Measurements from ENCODE around the gene ACER1. TPM values are rescaled to one million over a fixed set of nuclear protein-coding genes. Genes with fewer than 3 reads are reported as not detected.
"Not testable (repeated sequence)": the region's sequence is repeated elsewhere in the genome, so short reads cannot be mapped to it uniquely, and the experiment has no call there.

ACER1 gene
- total RNA-seq, 1 donor from 2014 or later = not detected

DNA sequence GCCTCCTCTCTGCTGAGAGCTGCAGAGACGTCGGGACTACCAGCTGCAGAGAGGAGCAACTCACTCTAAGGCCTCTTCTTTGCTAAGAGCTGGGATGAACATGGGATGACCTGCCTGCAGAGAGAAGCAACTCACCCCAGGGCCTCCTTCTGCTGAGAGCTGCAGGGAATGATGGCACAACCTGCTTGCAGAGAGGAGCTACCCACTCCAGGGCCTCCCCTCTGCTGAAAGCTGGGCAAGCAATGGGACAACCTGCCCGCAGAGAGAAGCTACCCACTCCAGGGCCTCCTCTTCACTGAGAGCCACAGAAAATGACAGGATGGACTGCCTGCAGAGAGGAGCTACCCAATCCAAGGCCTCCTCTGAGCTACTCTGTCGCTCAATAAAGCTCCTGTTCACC, 46.7 kb downstream of the ACER1 start:
- H3K4me1 Mint-ChIP-seq (ENCODE audit: low read depth) = no peaks in the 10 kb centered on the region
- H3K4me3 Mint-ChIP-seq (ENCODE audit: unreplicated experiment) = no peak overlapping the region
- DNase-seq (ENCODE audit: low spot score) = no peak
- no peak overlapping the region for H3K27ac Mint-ChIP-seq (ENCODE audit: unreplicated experiment)
- H3K9me3 Mint-ChIP-seq (ENCODE audit: low read depth) = peaks cover 14% of the 10 kb centered on the region
- H3K36me3 Mint-ChIP-seq (ENCODE audit: low read depth) = peaks cover 4% of the 10 kb centered on the region
- TF ChIP-seq, protein P1, sequence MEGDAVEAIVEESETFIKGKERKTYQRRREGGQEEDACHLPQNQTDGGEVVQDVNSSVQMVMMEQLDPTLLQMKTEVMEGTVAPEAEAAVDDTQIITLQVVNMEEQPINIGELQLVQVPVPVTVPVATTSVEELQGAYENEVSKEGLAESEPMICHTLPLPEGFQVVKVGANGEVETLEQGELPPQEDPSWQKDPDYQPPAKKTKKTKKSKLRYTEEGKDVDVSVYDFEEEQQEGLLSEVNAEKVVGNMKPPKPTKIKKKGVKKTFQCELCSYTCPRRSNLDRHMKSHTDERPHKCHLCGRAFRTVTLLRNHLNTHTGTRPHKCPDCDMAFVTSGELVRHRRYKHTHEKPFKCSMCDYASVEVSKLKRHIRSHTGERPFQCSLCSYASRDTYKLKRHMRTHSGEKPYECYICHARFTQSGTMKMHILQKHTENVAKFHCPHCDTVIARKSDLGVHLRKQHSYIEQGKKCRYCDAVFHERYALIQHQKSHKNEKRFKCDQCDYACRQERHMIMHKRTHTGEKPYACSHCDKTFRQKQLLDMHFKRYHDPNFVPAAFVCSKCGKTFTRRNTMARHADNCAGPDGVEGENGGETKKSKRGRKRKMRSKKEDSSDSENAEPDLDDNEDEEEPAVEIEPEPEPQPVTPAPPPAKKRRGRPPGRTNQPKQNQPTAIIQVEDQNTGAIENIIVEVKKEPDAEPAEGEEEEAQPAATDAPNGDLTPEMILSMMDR (IDR thresholded peaks at IDR 0.05) = no peak
- no peaks in the 10 kb centered on the region for H3K27me3 Mint-ChIP-seq (ENCODE audit: low read depth)

DNA sequence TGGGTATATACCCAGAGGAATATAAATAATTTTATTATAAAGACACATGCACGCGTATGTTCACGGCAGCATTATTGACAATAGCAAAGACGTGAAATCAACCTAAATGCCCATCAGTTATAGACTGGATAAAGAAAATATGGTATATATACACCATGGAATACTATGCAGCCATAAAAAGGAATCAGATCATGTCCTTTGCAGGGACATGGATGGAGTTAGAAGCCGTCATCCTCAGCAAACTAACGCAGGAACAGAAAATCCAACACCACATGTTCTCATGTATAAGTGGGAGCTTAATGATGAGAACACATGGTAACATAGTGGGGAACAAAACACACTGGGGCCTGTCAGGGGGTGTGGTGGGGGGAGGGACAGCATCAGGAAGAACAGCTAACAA, 51.0 kb downstream of the ACER1 start:
- peaks cover 17% of the 10 kb centered on the region for H3K4me1 Mint-ChIP-seq (ENCODE audit: low read depth)
- DNase-seq (ENCODE audit: low spot score); H3K36me3 Mint-ChIP-seq (ENCODE audit: low read depth); H3K27ac Mint-ChIP-seq (ENCODE audit: unreplicated experiment); H3K27me3 Mint-ChIP-seq (ENCODE audit: low read depth); H3K9me3 Mint-ChIP-seq (ENCODE audit: low read depth); H3K4me3 Mint-ChIP-seq (ENCODE audit: unreplicated experiment): not testable (repeated sequence)

DNA sequence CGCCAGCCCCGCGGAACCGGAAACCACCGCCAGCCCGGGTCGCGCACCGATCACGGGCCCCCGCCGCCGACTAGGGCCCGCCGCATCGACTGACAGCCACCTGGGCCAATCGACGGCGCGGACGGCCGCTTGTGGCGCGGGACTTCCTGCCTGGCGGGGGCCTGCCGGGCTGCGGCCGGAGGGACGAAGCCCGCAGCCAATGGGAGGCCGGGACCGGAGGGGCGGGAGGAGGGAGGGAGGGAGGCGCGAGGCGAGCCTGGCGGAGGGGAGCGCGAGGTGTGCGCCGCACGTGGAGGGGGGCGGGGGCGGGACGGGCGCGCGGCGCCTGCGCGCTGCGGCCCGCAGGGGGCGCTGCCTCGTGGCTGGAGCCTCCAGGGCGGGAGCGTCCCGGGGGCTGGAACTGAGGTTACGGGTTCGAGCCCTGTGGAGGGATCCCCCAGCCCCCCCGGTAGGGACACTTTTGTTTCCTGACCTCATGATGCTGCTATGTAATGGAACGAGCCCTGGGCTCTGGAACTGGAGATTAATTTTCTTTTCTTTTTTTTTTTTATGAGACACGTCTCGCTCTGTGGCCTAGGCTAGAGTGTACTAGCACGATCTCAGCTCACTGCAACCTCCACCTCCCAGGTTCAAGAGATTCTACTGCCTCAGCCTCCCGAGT, 53.4 kb downstream of the ACER1 start, which contains the start of gene MLLT1:
Gene MLLT1 (minus strand): TSS at position 45 of the 661 bp plus-strand sequence. CDS start 191 bp downstream, outside the sequence.
- no peaks in the 10 kb centered on the region for H3K36me3 Mint-ChIP-seq (ENCODE audit: low read depth)
- no peaks in the 10 kb centered on the region for H3K9me3 Mint-ChIP-seq (ENCODE audit: low read depth)
- H3K27me3 Mint-ChIP-seq (ENCODE audit: low read depth) = no peaks in the 10 kb centered on the region
- peak; percentile 98 for DNase-seq (ENCODE audit: low spot score)
- H3K4me3 Mint-ChIP-seq (ENCODE audit: unreplicated experiment) = peak within 1 kb of the TSS; percentile 96
- H3K4me1 Mint-ChIP-seq (ENCODE audit: low read depth) = peaks cover 40% of the 10 kb centered on the region
- TF ChIP-seq, protein P1 (IDR thresholded peaks at IDR 0.05) = peak; percentile 88
- H3K27ac Mint-ChIP-seq (ENCODE audit: unreplicated experiment) = peak within 1 kb of the TSS; percentile 73

DNA sequence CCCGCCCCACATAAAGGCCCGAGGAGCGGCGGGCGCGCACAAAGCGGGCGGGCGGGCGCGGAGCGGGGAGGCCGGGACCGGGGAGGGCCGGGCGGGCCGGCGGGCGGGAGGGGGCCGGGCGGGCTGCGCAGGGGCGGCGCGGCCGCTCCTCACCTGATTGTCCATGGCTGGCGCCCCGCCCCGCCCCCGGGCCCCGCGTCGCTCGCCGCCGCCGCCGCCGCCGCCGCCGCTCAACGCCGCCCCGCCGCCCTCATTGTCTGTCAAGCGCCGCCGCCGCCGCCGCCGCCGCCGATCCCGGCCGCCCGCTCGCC, 53.8 kb downstream of the ACER1 start:
- Mint-ChIP-seq H3K9me3 (ENCODE audit: low read depth) (no peaks in the 10 kb centered on the region), H3K4me1 (ENCODE audit: low read depth) (peaks cover 44% of the 10 kb centered on the region), H3K4me3 (ENCODE audit: unreplicated experiment) (no peak overlapping the region), H3K27me3 (ENCODE audit: low read depth) (no peaks in the 10 kb centered on the region), H3K36me3 (ENCODE audit: low read depth) (no peaks in the 10 kb centered on the region), H3K27ac (ENCODE audit: unreplicated experiment) (no peak overlapping the region)
- TF ChIP-seq, protein P1 (IDR thresholded peaks at IDR 0.05) = no peak
- DNase-seq (ENCODE audit: low spot score) = no peak

DNA sequence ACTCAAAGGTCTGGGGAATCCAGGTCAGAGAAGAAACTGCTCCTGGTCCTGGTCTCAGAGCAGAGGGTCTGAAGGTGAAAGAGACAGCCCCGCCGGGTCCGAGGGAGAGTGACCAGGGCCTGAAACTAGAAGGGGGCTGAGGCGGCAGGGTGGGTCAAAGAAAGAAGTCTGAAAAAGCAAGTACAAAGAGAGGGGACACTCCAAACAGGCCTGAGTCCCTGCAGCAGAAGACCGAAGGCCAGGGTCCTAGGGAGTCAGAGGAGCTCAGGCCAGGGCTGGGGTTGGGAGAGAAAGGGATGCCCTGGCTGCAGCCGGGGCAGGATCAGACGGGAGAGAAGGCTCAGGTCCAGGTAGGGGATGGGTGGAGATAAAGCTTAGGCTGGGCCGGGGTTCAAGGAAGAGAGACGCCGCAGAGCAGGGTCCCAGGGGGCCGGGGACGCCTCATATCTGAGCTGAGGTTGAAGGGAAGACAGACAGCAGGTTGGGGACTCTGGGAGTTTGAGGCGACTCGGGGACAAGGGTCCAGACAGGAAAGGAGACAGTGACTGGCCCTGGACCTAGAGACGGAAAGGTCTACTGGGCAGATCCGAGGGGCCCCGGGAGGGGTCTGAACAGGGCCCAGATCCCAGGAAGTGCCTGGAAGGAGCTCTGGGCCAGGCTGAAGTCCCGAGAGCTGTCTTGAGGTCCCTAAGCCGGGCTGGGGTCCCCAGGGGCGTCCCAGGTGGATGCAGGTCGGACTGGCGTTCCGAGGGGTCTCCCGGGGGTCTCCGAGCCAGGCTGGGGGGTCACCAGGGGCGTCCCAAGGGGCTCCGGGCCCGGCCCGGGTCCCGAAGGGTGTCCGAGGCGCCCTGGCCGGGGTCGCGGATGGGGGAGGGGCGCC, 54.4 kb downstream of the ACER1 start:
- H3K4me3 Mint-ChIP-seq (ENCODE audit: unreplicated experiment) = peak overlapping the region; percentile 96
- peaks cover 50% of the 10 kb centered on the region for H3K4me1 Mint-ChIP-seq (ENCODE audit: low read depth)
- H3K36me3 Mint-ChIP-seq (ENCODE audit: low read depth) = no peaks in the 10 kb centered on the region
- peak overlapping the region; percentile 73 for H3K27ac Mint-ChIP-seq (ENCODE audit: unreplicated experiment)
- no peaks in the 10 kb centered on the region for H3K27me3 Mint-ChIP-seq (ENCODE audit: low read depth)
- H3K9me3 Mint-ChIP-seq (ENCODE audit: low read depth) = no peaks in the 10 kb centered on the region
- TF ChIP-seq, protein P1 (IDR thresholded peaks at IDR 0.05) = no peak
- DNase-seq (ENCODE audit: low spot score) = peak; percentile 84
